HCT116 (cell line): ENCODE measurements around the gene AQP5. TPM values are rescaled to one million over a fixed set of nuclear protein-coding genes. Genes with fewer than 3 reads are reported as not detected.

Experiments used
- ATAC-seq: fragments of 200-7000 bp; cut with Tn5 transposase; 2 replicates; pipeline ENCODE4 v1.9.1; 2020; ENCODE audit warnings: mild to moderate bottlenecking, moderate library complexity
- BruUV-seq: library from RNA; stranded (reverse); fragments of 400-500 nt; replicated peaks from 2 replicates; lab custom pipeline; 2021; lab: Mats Ljungman, UMichigan
- CTCF ChIA-PET: fragments of 300-600 bp; sonication (Branson Sonifier 250); formaldehyde crosslinking; loops from one replicate; lab custom pipeline; 2021; ENCODE audit warnings: antibody characterized with exemption; lab: Charles Lee
- POLR2A ChIA-PET: fragments of 300-600, 350-600 bp; sonication (Branson Sonifier 250); formaldehyde crosslinking; loops from one replicate; lab custom pipeline; 2021; ENCODE audit warnings: antibody characterized with exemption; lab: Charles Lee
- RAD21 ChIA-PET, 2 experiments: fragments of 300-600 bp; sonication (Branson Sonifier 250); formaldehyde crosslinking; loops; one replicate each; lab custom pipeline; 2023; ENCODE audit warnings: low total read pairs in 2 of 2; ENCODE audit not compliant: uncharacterized antibody in 2 of 2, unreplicated experiment in 2 of 2, low non-redundant PET in 1 of 2; lab: Charles Lee
- DNase-seq: peaks from one replicate; pipeline ENCODE4 v3.0.0-alpha.2; 2010; ENCODE audit warnings: low read depth, low spot score
- H2AFZ ChIP-seq: fragments of 200-600 bp; shearing (Covaris generic), sonication (generic); 2 replicates; pipeline ENCODE4 v1.6.1; 2017; ENCODE audit warnings: low read depth, mixed run types, mixed read lengths, antibody characterized with exemption, low read length; ENCODE audit not compliant: poor library complexity, severe bottlenecking
- H3K27ac ChIP-seq: 2 replicates; pipeline ENCODE4 v1.5.1; 2012; ENCODE audit warnings: low read depth, low read length
- H3K27me3 ChIP-seq: fragments of 200-600 bp; sonication (generic); 2 replicates; pipeline ENCODE4 v1.6.1; 2016; ENCODE audit warnings: mixed run types, low read length, mixed read lengths; ENCODE audit not compliant: insufficient read depth
- H3K36me3 ChIP-seq, 2 experiments: fragments of 200-500 bp in 1 of 2; fragments of 200-600 bp in 1 of 2; sonication (Bioruptor generic) in 1 of 2; sonication (generic) in 1 of 2; 2 replicates each; pipeline versions ENCODE4 v1.5.1 to v1.6.1; 2014 to 2016; ENCODE audit warnings: low read length in 2 of 2, inconsistent platforms in 1 of 2, mixed read lengths in 1 of 2, mixed run types in 1 of 2; ENCODE audit not compliant: insufficient read depth in 2 of 2, control insufficient read depth in 1 of 2
- H3K4me1 ChIP-seq, 2 experiments: fragments of 200-600 bp in 1 of 2; sonication (generic) in 1 of 2; 2 replicates each; pipeline versions ENCODE4 v1.5.1 to v1.6.1; 2012 to 2017; ENCODE audit warnings: low read length in 2 of 2, inconsistent platforms in 1 of 2, mild to moderate bottlenecking in 1 of 2, mixed read lengths in 1 of 2, mixed run types in 1 of 2, moderate library complexity in 1 of 2; ENCODE audit not compliant: insufficient read depth in 2 of 2, control insufficient read depth in 1 of 2
- H3K4me2 ChIP-seq: fragments of 200-600 bp; sonication (generic); 2 replicates; pipeline ENCODE4 v1.6.1; 2017; ENCODE audit warnings: mixed run types, low read length, mixed read lengths
- H3K4me3 ChIP-seq, 2 experiments: fragments of 200-600 bp in 1 of 2; sonication (generic) in 1 of 2; replicated peaks in 1 of 2; 2 replicates each; pipeline ENCODE4 v1.5.1; 2011 to 2016; ENCODE audit warnings: low read length in 2 of 2, control low read depth in 1 of 2, low read depth in 1 of 2, mild to moderate bottlenecking in 1 of 2, mixed read lengths in 1 of 2, mixed run types in 1 of 2
- H3K79me2 ChIP-seq: fragments of 200-600 bp; sonication (generic); 2 replicates; pipeline ENCODE4 v1.6.1; 2017; ENCODE audit warnings: mild to moderate bottlenecking, mixed run types, low read length, moderate library complexity, mixed read lengths; ENCODE audit not compliant: insufficient read depth
- H3K9ac ChIP-seq: fragments of 200-600 bp; sonication (generic); 2 replicates; pipeline ENCODE4 v1.6.1; 2016; ENCODE audit warnings: low read length, mixed read lengths
- H3K9me2 ChIP-seq: fragments of 200-600 bp; sonication (generic), shearing (Covaris generic); 2 replicates; pipeline ENCODE4 v1.6.1; 2017; ENCODE audit warnings: mixed run types, mild to moderate bottlenecking, moderate library complexity; ENCODE audit not compliant: insufficient read depth
- H3K9me3 ChIP-seq, 2 experiments: fragments of 200-500 bp in 1 of 2; fragments of 200-600 bp in 1 of 2; sonication (Bioruptor generic) in 1 of 2; sonication (generic) in 1 of 2; 2 replicates each; pipeline ENCODE4 v1.6.1; 2014 to 2017; ENCODE audit warnings: low read length in 2 of 2, mixed read lengths in 2 of 2, inconsistent platforms in 1 of 2, low read depth in 1 of 2, mild to moderate bottlenecking in 1 of 2, mixed run types in 1 of 2, moderate library complexity in 1 of 2; ENCODE audit not compliant: control insufficient read depth in 1 of 2, insufficient read depth in 1 of 2
- H4K20me1 ChIP-seq: fragments of 200-600 bp; sonication (generic), shearing (Covaris generic); 2 replicates; pipeline ENCODE4 v1.6.1; 2017; ENCODE audit warnings: mixed run types, mild to moderate bottlenecking, moderate library complexity; ENCODE audit not compliant: insufficient read depth
- ATF3 ChIP-seq: IDR thresholded peaks from 2 replicates; pipeline ENCODE4 v1.6.1; 2012
- CEBPB ChIP-seq: IDR thresholded peaks from 2 replicates; pipeline ENCODE4 v1.6.1; 2012; ENCODE audit warnings: low read depth
- ELF1 ChIP-seq: IDR thresholded peaks from 2 replicates; pipeline ENCODE4 v1.6.1; 2012; ENCODE audit warnings: low read depth, borderline replicate concordance
- EZH2 ChIP-seq: fragments of 200-600 bp; sonication (generic); IDR thresholded peaks from 2 replicates; pipeline ENCODE4 v1.6.1; 2017; ENCODE audit warnings: antibody characterized with exemption, mixed run types
- EZH2phosphoT487 ChIP-seq: fragments of 200-600 bp; IDR thresholded peaks from 2 replicates; pipeline ENCODE4 v1.6.1; 2018; ENCODE audit warnings: antibody characterized with exemption, borderline replicate concordance
- FOSL1 ChIP-seq: IDR thresholded peaks from 2 replicates; pipeline ENCODE4 v1.6.1; 2012; ENCODE audit warnings: low read depth
- JUND ChIP-seq: IDR thresholded peaks from 2 replicates; pipeline ENCODE4 v1.6.1; 2012
- RAD21 ChIP-seq: IDR thresholded peaks from 2 replicates; pipeline ENCODE4 v1.6.1; 2012; ENCODE audit warnings: low read depth, mild to moderate bottlenecking
- SIN3A ChIP-seq: IDR thresholded peaks from 2 replicates; pipeline ENCODE4 v1.6.1; 2012; ENCODE audit warnings: low read depth
- SP1 ChIP-seq: IDR thresholded peaks from 2 replicates; pipeline ENCODE4 v1.6.1; 2012; ENCODE audit warnings: low read depth
- TCF7L2 ChIP-seq: IDR thresholded peaks from 2 replicates; pipeline ENCODE4 v1.7.0; 2011; ENCODE audit warnings: borderline replicate concordance, inconsistent platforms; ENCODE audit not compliant: insufficient read depth, insufficient read length; ENCODE audit errors: extremely low read depth
- YY1 ChIP-seq: IDR thresholded peaks from 2 replicates; pipeline ENCODE4 v1.6.1; 2011; ENCODE audit warnings: low read length, low read depth, moderate library complexity, mild to moderate bottlenecking; ENCODE audit not compliant: insufficient replicate concordance; ENCODE audit errors: extremely low read depth
- ZFX ChIP-seq: fragments of 450-650 bp; IDR thresholded peaks from 2 replicates; pipeline ENCODE4 v1.6.1; 2017
- intact Hi-C: fragments of 100-400 bp; cut with micrococcal nuclease; formaldehyde crosslinking; loops from 2 replicates; pipeline ENCODE4 v1.10.0; 2022
- total RNA-seq: library from RNA; stranded (reverse); gene quantifications from one replicate; pipeline ENCODE4 v1.2.1, GENCODE V29; 2021; ENCODE audit not compliant: unreplicated experiment
- TF ChIP-seq, protein P1 (sequence below): IDR thresholded peaks from 2 replicates; pipeline ENCODE4 v1.6.1; 2012
- TF ChIP-seq, protein P2 (sequence below): IDR thresholded peaks from 2 replicates; pipeline ENCODE4 v1.6.1; 2012; ENCODE audit warnings: low read depth

AQP5 gene
- total RNA-seq, 1 experiment from 2014 or later, result not detected

GRCh38 chr12:49982246-49983087, 20.8 kb downstream of the AQP5 start:
- no peaks in the 10 kb centered on the region for H3K27me3 ChIP-seq
- POLR2A ChIA-PET, result no interaction called here
- no peaks in the 10 kb centered on the region for H4K20me1 ChIP-seq
- CTCF ChIA-PET, result interaction anchor here (1.0 to 4.0 kb wide), 3 partner anchors 8 to 88 kb away, joined by 3 to 25 read pairs (median 3); no protein-coding TSS in a partner anchor
- H3K4me1 ChIP-seq, result no peaks in the 10 kb centered on the region
- peaks cover 7% of the 10 kb centered on the region in 2 experiments; a peak in 3 of 4 replicates for H3K36me3 ChIP-seq
- H3K4me2 ChIP-seq, result no peak overlapping the region
- DNase-seq, result no peak
- no peak overlapping the region for H3K9ac ChIP-seq
- intact Hi-C loops, result no loop called here
- no peak overlapping the region for H3K4me3 ChIP-seq
- no peak overlapping the region for H2AFZ ChIP-seq
- H3K9me3 ChIP-seq, result no peaks in the 10 kb centered on the region
- RAD21 ChIA-PET, result no interaction called here
- H3K79me2 ChIP-seq, result no peaks in the 10 kb centered on the region
- TF ChIP-seq TCF7L2, result no peak
- TF ChIP-seq EZH2, result no peak
- TF ChIP-seq, protein P1, sequence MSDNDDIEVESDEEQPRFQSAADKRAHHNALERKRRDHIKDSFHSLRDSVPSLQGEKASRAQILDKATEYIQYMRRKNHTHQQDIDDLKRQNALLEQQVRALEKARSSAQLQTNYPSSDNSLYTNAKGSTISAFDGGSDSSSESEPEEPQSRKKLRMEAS, result no peak
- TF ChIP-seq ZFX, result no peak
- TF ChIP-seq JUND, result no peak
- no peak for TF ChIP-seq ATF3
- TF ChIP-seq, protein P2, sequence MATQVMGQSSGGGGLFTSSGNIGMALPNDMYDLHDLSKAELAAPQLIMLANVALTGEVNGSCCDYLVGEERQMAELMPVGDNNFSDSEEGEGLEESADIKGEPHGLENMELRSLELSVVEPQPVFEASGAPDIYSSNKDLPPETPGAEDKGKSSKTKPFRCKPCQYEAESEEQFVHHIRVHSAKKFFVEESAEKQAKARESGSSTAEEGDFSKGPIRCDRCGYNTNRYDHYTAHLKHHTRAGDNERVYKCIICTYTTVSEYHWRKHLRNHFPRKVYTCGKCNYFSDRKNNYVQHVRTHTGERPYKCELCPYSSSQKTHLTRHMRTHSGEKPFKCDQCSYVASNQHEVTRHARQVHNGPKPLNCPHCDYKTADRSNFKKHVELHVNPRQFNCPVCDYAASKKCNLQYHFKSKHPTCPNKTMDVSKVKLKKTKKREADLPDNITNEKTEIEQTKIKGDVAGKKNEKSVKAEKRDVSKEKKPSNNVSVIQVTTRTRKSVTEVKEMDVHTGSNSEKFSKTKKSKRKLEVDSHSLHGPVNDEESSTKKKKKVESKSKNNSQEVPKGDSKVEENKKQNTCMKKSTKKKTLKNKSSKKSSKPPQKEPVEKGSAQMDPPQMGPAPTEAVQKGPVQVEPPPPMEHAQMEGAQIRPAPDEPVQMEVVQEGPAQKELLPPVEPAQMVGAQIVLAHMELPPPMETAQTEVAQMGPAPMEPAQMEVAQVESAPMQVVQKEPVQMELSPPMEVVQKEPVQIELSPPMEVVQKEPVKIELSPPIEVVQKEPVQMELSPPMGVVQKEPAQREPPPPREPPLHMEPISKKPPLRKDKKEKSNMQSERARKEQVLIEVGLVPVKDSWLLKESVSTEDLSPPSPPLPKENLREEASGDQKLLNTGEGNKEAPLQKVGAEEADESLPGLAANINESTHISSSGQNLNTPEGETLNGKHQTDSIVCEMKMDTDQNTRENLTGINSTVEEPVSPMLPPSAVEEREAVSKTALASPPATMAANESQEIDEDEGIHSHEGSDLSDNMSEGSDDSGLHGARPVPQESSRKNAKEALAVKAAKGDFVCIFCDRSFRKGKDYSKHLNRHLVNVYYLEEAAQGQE, result no peak
- no peak for TF ChIP-seq FOSL1
- no peak for TF ChIP-seq RAD21
- TF ChIP-seq YY1, result no peak
- no peak for TF ChIP-seq ELF1
- TF ChIP-seq EZH2phosphoT487, result no peak
- TF ChIP-seq CEBPB, result no peak
- no peak for TF ChIP-seq SIN3A
- TF ChIP-seq SP1, result no peak
- ATAC-seq, result no peak
- H3K27ac ChIP-seq, result no peak overlapping the region
- no peaks in the 10 kb centered on the region for H3K9me2 ChIP-seq
- no TSS peak for BruUV-seq
